ENCODE measurements around the gene MYO9B.
"Not testable (repeated sequence)": the region's sequence is repeated elsewhere in the genome, so short reads cannot be mapped to it uniquely, and the experiment has no call there.

MYO9B gene

DNA sequence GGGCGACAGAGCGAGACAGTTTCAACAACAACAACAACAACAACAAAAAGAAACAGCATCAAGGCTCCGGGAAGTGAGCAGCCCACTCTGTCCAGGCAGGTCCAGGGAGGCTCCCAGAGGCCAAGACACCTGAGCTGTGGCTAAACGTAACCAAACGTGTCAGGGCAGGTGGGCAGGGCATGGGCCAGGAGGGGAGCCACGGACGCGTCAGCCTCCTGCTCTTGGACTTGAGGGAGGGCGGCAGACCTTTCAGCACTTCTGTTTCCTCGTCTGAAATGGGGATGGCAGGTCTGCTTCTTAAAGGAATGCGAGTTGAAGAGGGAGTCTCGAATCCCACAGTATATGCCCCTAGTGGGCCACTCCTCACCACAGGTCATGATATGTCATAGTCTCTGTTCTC lies 53.8 kb downstream of the MYO9B start:
- Mint-ChIP-seq H3K9me3 (no peaks in the 10 kb centered on the region), H3K4me1 (peaks cover 26% of the 10 kb centered on the region), H3K36me3 (ENCODE audit: low read depth) (peaks cover 3% of the 10 kb centered on the region), H3K4me3 (no peak overlapping the region), H3K27ac (no peak overlapping the region), H3K27me3 (ENCODE audit: low read depth) (no peaks in the 10 kb centered on the region)
- TF ChIP-seq, protein P1, sequence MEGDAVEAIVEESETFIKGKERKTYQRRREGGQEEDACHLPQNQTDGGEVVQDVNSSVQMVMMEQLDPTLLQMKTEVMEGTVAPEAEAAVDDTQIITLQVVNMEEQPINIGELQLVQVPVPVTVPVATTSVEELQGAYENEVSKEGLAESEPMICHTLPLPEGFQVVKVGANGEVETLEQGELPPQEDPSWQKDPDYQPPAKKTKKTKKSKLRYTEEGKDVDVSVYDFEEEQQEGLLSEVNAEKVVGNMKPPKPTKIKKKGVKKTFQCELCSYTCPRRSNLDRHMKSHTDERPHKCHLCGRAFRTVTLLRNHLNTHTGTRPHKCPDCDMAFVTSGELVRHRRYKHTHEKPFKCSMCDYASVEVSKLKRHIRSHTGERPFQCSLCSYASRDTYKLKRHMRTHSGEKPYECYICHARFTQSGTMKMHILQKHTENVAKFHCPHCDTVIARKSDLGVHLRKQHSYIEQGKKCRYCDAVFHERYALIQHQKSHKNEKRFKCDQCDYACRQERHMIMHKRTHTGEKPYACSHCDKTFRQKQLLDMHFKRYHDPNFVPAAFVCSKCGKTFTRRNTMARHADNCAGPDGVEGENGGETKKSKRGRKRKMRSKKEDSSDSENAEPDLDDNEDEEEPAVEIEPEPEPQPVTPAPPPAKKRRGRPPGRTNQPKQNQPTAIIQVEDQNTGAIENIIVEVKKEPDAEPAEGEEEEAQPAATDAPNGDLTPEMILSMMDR (IDR thresholded peaks at IDR 0.05; ENCODE audit: unreplicated experiment in 3 of 3), result no peak

- TF ChIP-seq, protein P1 (IDR thresholded peaks at IDR 0.05; ENCODE audit: unreplicated experiment in 3 of 3), result no peak
- no peaks in the 10 kb centered on the region for H3K27me3 Mint-ChIP-seq (ENCODE audit: low read depth)
- H3K4me3 Mint-ChIP-seq, result peak overlapping the region; percentile 56 to 75 (median 71)
- no peaks in the 10 kb centered on the region for H3K36me3 Mint-ChIP-seq (ENCODE audit: low read depth)
- H3K27ac Mint-ChIP-seq, result peak overlapping the region; percentile 97 to 99 (median 99)
- H3K9me3 Mint-ChIP-seq, result no peaks in the 10 kb centered on the region
- H3K4me1 Mint-ChIP-seq, result peaks cover 33% of the 10 kb centered on the region
These were observed 59.6 kb downstream of the MYO9B start for GRCh38 chr19:17135001-17135853.

DNA sequence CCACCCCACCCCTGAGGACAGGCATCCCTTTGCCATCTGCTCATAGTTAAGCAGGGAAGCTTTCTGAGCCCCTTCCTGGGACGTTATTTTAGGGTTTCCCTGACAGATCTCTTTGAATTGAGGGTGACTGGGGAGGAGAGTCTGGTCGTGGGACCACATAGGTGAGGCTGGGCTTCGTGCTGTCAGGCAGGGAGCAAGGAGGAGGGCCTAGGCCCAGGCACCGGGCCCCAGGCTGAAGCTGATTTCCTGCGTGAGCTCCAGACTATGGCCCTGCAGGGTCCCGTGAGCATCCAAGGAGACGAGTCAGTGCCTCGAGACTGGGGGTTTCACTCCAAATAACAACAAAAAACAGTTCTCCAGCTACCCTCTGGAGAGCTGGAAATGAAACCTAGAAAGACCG lies 60.4 kb downstream of the MYO9B start:
- Mint-ChIP-seq H3K4me1 (peaks cover 30% of the 10 kb centered on the region), H3K36me3 (ENCODE audit: low read depth) (peaks cover under 1% of the 10 kb centered on the region), H3K9me3 (no peaks in the 10 kb centered on the region), H3K4me3 (no peak overlapping the region), H3K27me3 (ENCODE audit: low read depth) (no peaks in the 10 kb centered on the region), H3K27ac (peak overlapping the region; percentile 97 to 99 (median 99))
- TF ChIP-seq, protein P1 (IDR thresholded peaks at IDR 0.05; ENCODE audit: unreplicated experiment in 3 of 3), result no peak

- H3K27me3 Mint-ChIP-seq (ENCODE audit: low read depth), result no peaks in the 10 kb centered on the region
- peaks cover 4% of the 10 kb centered on the region for H3K36me3 Mint-ChIP-seq (ENCODE audit: low read depth)
- TF ChIP-seq, protein P1 (IDR thresholded peaks at IDR 0.05; ENCODE audit: unreplicated experiment in 3 of 3), result no peak
- H3K27ac Mint-ChIP-seq, result peak overlapping the region; percentile 97 to 99 (median 99)
- no peak overlapping the region for H3K4me3 Mint-ChIP-seq
- no peaks in the 10 kb centered on the region for H3K9me3 Mint-ChIP-seq
- H3K4me1 Mint-ChIP-seq, result peaks cover 29% of the 10 kb centered on the region
These were observed 61.0 kb downstream of the MYO9B start for GRCh38 chr19:17136617-17137016.

GRCh38 chr19:17137417-17137816 lies 61.8 kb downstream of the MYO9B start:
- peak overlapping the region; percentile 51 to 86 (median 68) for H3K27ac Mint-ChIP-seq
- H3K27me3 Mint-ChIP-seq (ENCODE audit: low read depth), result no peaks in the 10 kb centered on the region
- H3K4me3 Mint-ChIP-seq, result no peak overlapping the region
- TF ChIP-seq, protein P1 (IDR thresholded peaks at IDR 0.05; ENCODE audit: unreplicated experiment in 3 of 3), result no peak
- H3K4me1 Mint-ChIP-seq, result peaks cover 29% of the 10 kb centered on the region
- H3K9me3 Mint-ChIP-seq, result no peaks in the 10 kb centered on the region
- peaks cover 6% of the 10 kb centered on the region for H3K36me3 Mint-ChIP-seq (ENCODE audit: low read depth)

DNA sequence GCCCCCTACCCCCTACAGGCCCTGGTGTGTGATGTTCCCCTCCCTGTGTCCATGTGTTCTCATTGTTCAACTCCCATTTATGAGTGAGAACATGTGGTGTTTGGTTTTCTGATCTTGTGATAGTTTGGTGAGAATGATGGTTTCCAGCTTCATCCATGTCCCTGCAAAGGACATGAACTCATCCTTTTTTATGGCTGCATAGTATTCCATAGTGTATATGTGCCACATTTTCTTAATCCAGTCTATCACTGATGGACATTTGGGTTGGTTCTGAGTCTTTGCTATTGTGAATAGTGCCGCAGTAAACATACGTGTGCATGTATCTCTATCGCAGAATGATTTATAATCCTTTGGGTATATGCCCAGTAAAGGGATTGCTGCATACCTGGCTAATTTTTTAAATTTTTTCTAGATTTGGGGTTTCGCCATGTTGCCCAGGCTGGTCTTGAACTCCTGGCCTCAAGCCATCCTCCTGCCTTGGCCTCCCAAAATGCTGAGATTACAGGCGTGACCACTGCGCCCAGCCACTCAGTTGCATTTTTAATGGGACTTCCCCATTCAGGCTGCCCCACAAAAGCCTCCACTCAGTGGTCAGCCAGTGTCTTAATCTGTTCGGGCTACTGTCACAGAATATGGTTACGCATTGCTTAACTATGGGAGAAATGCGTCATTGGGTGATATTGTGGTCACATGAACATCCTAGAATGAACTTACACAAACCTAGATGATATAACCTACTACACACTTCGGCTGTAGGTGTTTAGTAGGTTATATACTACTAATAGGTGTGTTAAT lies 62.7 kb downstream of the MYO9B start:
- peak overlapping the region in 1 of 3 experiments; percentile 65 for H3K27ac Mint-ChIP-seq
- H3K4me3 Mint-ChIP-seq; H3K9me3 Mint-ChIP-seq; H3K27me3 Mint-ChIP-seq (ENCODE audit: low read depth); H3K36me3 Mint-ChIP-seq (ENCODE audit: low read depth): not testable (repeated sequence)
- H3K4me1 Mint-ChIP-seq, result peaks cover 29% of the 10 kb centered on the region

Data from nephron (organoid).